CD8-positive, alpha-beta memory T cell (primary cell): ENCODE measurements around the gene CCR3. TPM values are rescaled to one million over a fixed set of nuclear protein-coding genes. Genes with fewer than 3 reads are reported as not detected.

Experiments
- CTCF ChIA-PET: fragments of 350-600 bp; sonication (Branson Sonifier 250); formaldehyde crosslinking; loops from one replicate; lab custom pipeline; 2021; ENCODE audit warnings: antibody characterized with exemption; lab: Charles Lee
- POLR2A ChIA-PET: fragments of 350-600 bp; sonication (Branson Sonifier 250); formaldehyde crosslinking; loops from one replicate; lab custom pipeline; 2021; ENCODE audit warnings: antibody characterized with exemption; lab: Charles Lee
- DNase-seq, 5 donors: peaks; one replicate each; pipeline versions ENCODE4 v3.0.0 to v3.0.0-alpha.2; 2020 to 2022; ENCODE audit warnings: mixed read lengths in 1 of 5
- H3K27ac ChIP-seq: one replicate; pipeline ENCODE4 v1.7.0; 2013; ENCODE audit warnings: low read depth, mild to moderate bottlenecking, low read length, moderate library complexity
- H3K27me3 ChIP-seq: 2 replicates; pipeline ENCODE4 v1.7.0; 2013; ENCODE audit warnings: low read length, mild to moderate bottlenecking; ENCODE audit not compliant: insufficient read depth, poor library complexity, severe bottlenecking
- H3K36me3 ChIP-seq: 2 replicates; pipeline ENCODE4 v1.7.0; 2013; ENCODE audit warnings: mild to moderate bottlenecking, low read length, moderate library complexity; ENCODE audit not compliant: insufficient read depth
- H3K4me1 ChIP-seq: 2 replicates; pipeline ENCODE4 v1.7.0; 2013; ENCODE audit warnings: mild to moderate bottlenecking, low read length, moderate library complexity; ENCODE audit not compliant: insufficient read depth
- H3K4me3 ChIP-seq: 2 replicates; pipeline ENCODE4 v1.7.0; 2013; ENCODE audit warnings: mild to moderate bottlenecking, low read length
- H3K9me3 ChIP-seq: 2 replicates; pipeline ENCODE4 v1.7.0; 2013; ENCODE audit warnings: mild to moderate bottlenecking, low read length
- H3K27ac Mint-ChIP-seq, 8 donors: one replicate each; pipeline ENCODE4 v1.8.0; 2020 to 2021; ENCODE audit warnings: mixed read lengths in 8 of 8, mild to moderate bottlenecking in 6 of 8, inconsistent platforms in 3 of 8, moderate library complexity in 3 of 8
- H3K27me3 Mint-ChIP-seq, 2 donors: one replicate each; pipeline ENCODE4 v1.8.0; 2020 to 2021; ENCODE audit warnings: mixed read lengths in 2 of 2, mild to moderate bottlenecking in 1 of 2, moderate library complexity in 1 of 2
- H3K36me3 Mint-ChIP-seq, 3 donors: one replicate each; pipeline ENCODE4 v1.8.0; 2020 to 2021; ENCODE audit warnings: mixed read lengths in 3 of 3, inconsistent platforms in 1 of 3, mild to moderate bottlenecking in 1 of 3
- H3K4me1 Mint-ChIP-seq, 3 donors: one replicate each; pipeline ENCODE4 v1.8.0; 2020 to 2021; ENCODE audit warnings: mixed read lengths in 3 of 3, inconsistent platforms in 1 of 3, mild to moderate bottlenecking in 1 of 3
- H3K4me3 Mint-ChIP-seq, 7 donors: one replicate each; pipeline ENCODE4 v1.8.0; 2020 to 2021; ENCODE audit warnings: mixed read lengths in 7 of 7, mild to moderate bottlenecking in 6 of 7, moderate library complexity in 4 of 7, inconsistent platforms in 2 of 7
- H3K9me3 Mint-ChIP-seq, 5 donors: one replicate each; pipeline ENCODE4 v1.8.0; 2020 to 2022; ENCODE audit warnings: mixed read lengths in 5 of 5, mild to moderate bottlenecking in 3 of 5, moderate library complexity in 2 of 5, inconsistent platforms in 1 of 5
- polyA plus RNA-seq: library from polyadenylated mRNA; unstranded; fragments of 300-500 nt; fragmentation: Illumina TruSeq; gene quantifications from one replicate; pipeline ENCODE4 v1.2.3, GENCODE V29; 2021
- total RNA-seq, 2 experiments: library from RNA; stranded (reverse); gene quantifications; one replicate each; pipeline ENCODE4 v1.2.3, GENCODE V29; 2021

Gene CCR3
- total and polyA plus RNA-seq, 3 experiments from 2014 or later: 0.22 TPM; not detected in 2

- H3K27ac ChIP-seq: no peak overlapping the region
- no peaks in the 10 kb centered on the region for H3K9me3 ChIP-seq
- Mint-ChIP-seq H3K27me3 (no peaks in the 10 kb centered on the region), H3K9me3 (peaks cover 0 to 6% (median 3%) of the 10 kb centered on the region in 5 donors), H3K27ac (peak overlapping the region in 1 of 8 donors; percentile 88), H3K4me1 (no peaks in the 10 kb centered on the region), H3K4me3 (no peak overlapping the region), H3K36me3 (peaks cover 0 to 7% (median 0%) of the 10 kb centered on the region in 3 donors)
- H3K4me1 ChIP-seq: no peaks in the 10 kb centered on the region
- no peak for DNase-seq
- no peak overlapping the region for H3K4me3 ChIP-seq
- POLR2A ChIA-PET: interaction anchor here (0.6 kb wide), 1 partner anchor 309 kb away, joined by 5 read pairs; no protein-coding TSS in a partner anchor
- no peaks in the 10 kb centered on the region for H3K36me3 ChIP-seq
- CTCF ChIA-PET: no interaction called here
- no peaks in the 10 kb centered on the region for H3K27me3 ChIP-seq
These were observed 20.3 kb upstream of the CCR3 start for GRCh38 chr3:46221938-46222337.

- no peak overlapping the region for H3K4me3 ChIP-seq
- no peaks in the 10 kb centered on the region for H3K4me1 ChIP-seq
- no peaks in the 10 kb centered on the region for H3K27me3 ChIP-seq
- ChIA-PET POLR2A (interaction anchor here (0.6 kb wide), 1 partner anchor 310 kb away, joined by 5 read pairs; no protein-coding TSS in a partner anchor), CTCF (no interaction called here)
- Mint-ChIP-seq H3K4me1 (no peaks in the 10 kb centered on the region), H3K27ac (peak overlapping the region in 1 of 8 donors; percentile 88), H3K9me3 (peaks cover 0 to 6% (median 3%) of the 10 kb centered on the region in 5 donors), H3K27me3 (no peaks in the 10 kb centered on the region), H3K36me3 (peaks cover 0 to 7% (median 0%) of the 10 kb centered on the region in 3 donors), H3K4me3 (no peak overlapping the region)
- H3K27ac ChIP-seq: no peak overlapping the region
- no peaks in the 10 kb centered on the region for H3K9me3 ChIP-seq
- no peak for DNase-seq
- H3K36me3 ChIP-seq: no peaks in the 10 kb centered on the region
These were observed 19.7 kb upstream of the CCR3 start for GRCh38 chr3:46222435-46223161.

GRCh38 chr3:46228260-46229242, 13.7 kb upstream of the CCR3 start:
- no peaks in the 10 kb centered on the region for H3K27me3 Mint-ChIP-seq
- POLR2A ChIA-PET: no interaction called here
- CTCF ChIA-PET: no interaction called here

GRCh38 chr3:46231323-46231722, 10.9 kb upstream of the CCR3 start:
- no peaks in the 10 kb centered on the region for H3K36me3 Mint-ChIP-seq

More at GRCh38 chr3:46228260-46229242, 13.7 kb upstream of the CCR3 start:
- peaks cover 0 to 4% (median 3%) of the 10 kb centered on the region in 5 donors for H3K9me3 Mint-ChIP-seq
- DNase-seq: peak in 1 of 5 donors; percentile 11
- H3K36me3 ChIP-seq: no peaks in the 10 kb centered on the region
- H3K27ac Mint-ChIP-seq: peak overlapping the region in 2 of 8 donors; percentile 28 to 43
- H3K4me3 Mint-ChIP-seq: no peak overlapping the region
- H3K27ac ChIP-seq: no peak overlapping the region
- peaks cover 12 to 25% (median 14%) of the 10 kb centered on the region in 3 donors for H3K4me1 Mint-ChIP-seq
- H3K4me1 ChIP-seq: no peaks in the 10 kb centered on the region
- H3K4me3 ChIP-seq: no peak overlapping the region
- no peaks in the 10 kb centered on the region for H3K27me3 ChIP-seq
- no peaks in the 10 kb centered on the region for H3K9me3 ChIP-seq
- H3K36me3 Mint-ChIP-seq: no peaks in the 10 kb centered on the region

GRCh38 chr3:46233194-46233593, 9.1 kb upstream of the CCR3 start:
- no peaks in the 10 kb centered on the region for H3K36me3 Mint-ChIP-seq
- no peak for DNase-seq
- no peak overlapping the region for H3K27ac Mint-ChIP-seq
- ChIA-PET CTCF (interaction anchor here (1.0 to 1.6 kb wide), 2 partner anchors 20 to 135 kb away, joined by 3 to 4 read pairs; no protein-coding TSS in a partner anchor), POLR2A (no interaction called here)
- Histone ChIP-seq H3K36me3 (no peaks in the 10 kb centered on the region), H3K4me3 (no peak overlapping the region), H3K9me3 (no peaks in the 10 kb centered on the region), H3K27ac (no peak overlapping the region), H3K4me1 (no peaks in the 10 kb centered on the region), H3K27me3 (no peaks in the 10 kb centered on the region)
- H3K4me3 Mint-ChIP-seq: no peak overlapping the region
- H3K27me3 Mint-ChIP-seq: no peaks in the 10 kb centered on the region
- H3K9me3 Mint-ChIP-seq: no peaks in the 10 kb centered on the region
- H3K4me1 Mint-ChIP-seq: peaks cover 22 to 38% (median 32%) of the 10 kb centered on the region in 3 donors

More at GRCh38 chr3:46231323-46231722, 10.9 kb upstream of the CCR3 start:
- H3K27me3 ChIP-seq: no peaks in the 10 kb centered on the region
- ChIA-PET POLR2A (no interaction called here), CTCF (no interaction called here)
- no peak for DNase-seq
- Mint-ChIP-seq H3K4me1 (peaks cover 18 to 31% (median 20%) of the 10 kb centered on the region in 3 donors), H3K4me3 (no peak overlapping the region), H3K27me3 (no peaks in the 10 kb centered on the region), H3K27ac (no peak overlapping the region), H3K9me3 (peaks cover 0 to 3% (median 3%) of the 10 kb centered on the region in 5 donors)
- no peaks in the 10 kb centered on the region for H3K9me3 ChIP-seq
- no peaks in the 10 kb centered on the region for H3K36me3 ChIP-seq
- H3K4me1 ChIP-seq: no peaks in the 10 kb centered on the region
- no peak overlapping the region for H3K27ac ChIP-seq
- H3K4me3 ChIP-seq: no peak overlapping the region

GRCh38 chr3:46235425-46235824, 6.8 kb upstream of the CCR3 start:
- no peaks in the 10 kb centered on the region for H3K36me3 Mint-ChIP-seq
- peaks cover 14 to 23% (median 23%) of the 10 kb centered on the region in 3 donors for H3K4me1 Mint-ChIP-seq
- Histone ChIP-seq H3K36me3 (no peaks in the 10 kb centered on the region), H3K27ac (no peak overlapping the region), H3K4me1 (no peaks in the 10 kb centered on the region), H3K9me3 (no peaks in the 10 kb centered on the region), H3K27me3 (no peaks in the 10 kb centered on the region), H3K4me3 (no peak overlapping the region)
- CTCF ChIA-PET: no interaction called here
- no peak overlapping the region for H3K4me3 Mint-ChIP-seq
- DNase-seq: no peak
- POLR2A ChIA-PET: interaction anchor here (0.7 kb wide), 1 partner anchor 132 kb away, joined by 3 read pairs; no protein-coding TSS in a partner anchor
- no peaks in the 10 kb centered on the region for H3K27me3 Mint-ChIP-seq
- H3K9me3 Mint-ChIP-seq: no peaks in the 10 kb centered on the region
- H3K27ac Mint-ChIP-seq: no peak overlapping the region

- Histone ChIP-seq H3K27ac (no peak overlapping the region), H3K4me3 (no peak overlapping the region), H3K9me3 (no peaks in the 10 kb centered on the region), H3K36me3 (no peaks in the 10 kb centered on the region), H3K27me3 (no peaks in the 10 kb centered on the region), H3K4me1 (no peaks in the 10 kb centered on the region)
- ChIA-PET CTCF (interaction anchor here (1.5 kb wide), 1 partner anchor 157 kb away, joined by 3 read pairs; no protein-coding TSS in a partner anchor), POLR2A (no interaction called here)
- Mint-ChIP-seq H3K27me3 (no peaks in the 10 kb centered on the region), H3K36me3 (no peaks in the 10 kb centered on the region), H3K4me3 (peak overlapping the region in 1 of 7 donors; percentile 27), H3K9me3 (no peaks in the 10 kb centered on the region), H3K4me1 (peaks cover 11 to 23% (median 19%) of the 10 kb centered on the region in 3 donors), H3K27ac (peak overlapping the region in 4 of 8 donors; percentile 5 to 67 (median 18))
- no peak for DNase-seq
These were observed 5.8 kb upstream of the CCR3 start for GRCh38 chr3:46236294-46237054.
